Fibroblast of upper back skin (primary cell): ENCODE measurements around the gene CDC73.
"Not testable (repeated sequence)": the region's sequence is repeated elsewhere in the genome, so short reads cannot be mapped to it uniquely, and the experiment has no call there.

Source experiments
- DNase-seq: peaks from one replicate; pipeline ENCODE4 v3.0.0-alpha.2; 2013

Gene CDC73

GRCh38 chr1:193114485-193115095 is 7.2 kb upstream of the CDC73 start:
- DNase-seq, result no peak

- peak; percentile 98 for DNase-seq
Observed at GRCh38 chr1:193115629-193116227, 6.1 kb upstream of the CDC73 start.

GRCh38 chr1:193117167-193117566 is 4.7 kb upstream of the CDC73 start:
- DNase-seq, result not testable (repeated sequence)

- DNase-seq, result no peak
Observed at GRCh38 chr1:193118194-193118593, 3.6 kb upstream of the CDC73 start.

GRCh38 chr1:193118803-193119730 is 2.8 kb upstream of the CDC73 start:
- DNase-seq, result no peak

- no peak for DNase-seq
Observed at GRCh38 chr1:193120604-193121166, 1.1 kb upstream of the CDC73 start.

GRCh38 chr1:193123751-193124150 is 1.9 kb downstream of the CDC73 start:
- DNase-seq, result no peak

GRCh38 chr1:193125369-193125768 is 3.5 kb downstream of the CDC73 start:
- no peak for DNase-seq

- no peak for DNase-seq
Observed at GRCh38 chr1:193131266-193131860, 9.5 kb downstream of the CDC73 start.

- DNase-seq, result no peak
Observed at GRCh38 chr1:193140254-193140653, 18.4 kb downstream of the CDC73 start.

GRCh38 chr1:193141804-193142203 is 20.0 kb downstream of the CDC73 start:
- no peak for DNase-seq

GRCh38 chr1:193142409-193142808 is 20.6 kb downstream of the CDC73 start:
- DNase-seq, result no peak

GRCh38 chr1:193143285-193143684 is 21.5 kb downstream of the CDC73 start:
- DNase-seq, result peak; percentile 22

GRCh38 chr1:193144361-193144938 is 22.6 kb downstream of the CDC73 start:
- DNase-seq, result no peak

- DNase-seq, result no peak
Observed at GRCh38 chr1:193144999-193145398, 23.2 kb downstream of the CDC73 start.

GRCh38 chr1:193156117-193156821 is 34.4 kb downstream of the CDC73 start:
- DNase-seq, result no peak

- no peak for DNase-seq
Observed at GRCh38 chr1:193156822-193157142, 35.0 kb downstream of the CDC73 start.

- DNase-seq, result no peak
Observed at GRCh38 chr1:193157360-193157759, 35.5 kb downstream of the CDC73 start.

GRCh38 chr1:193176113-193176512 is 54.3 kb downstream of the CDC73 start:
- no peak for DNase-seq

- DNase-seq, result no peak
Observed at GRCh38 chr1:193176788-193177187, 55.0 kb downstream of the CDC73 start.

- no peak for DNase-seq
Observed at GRCh38 chr1:193179094-193179493, 57.3 kb downstream of the CDC73 start.

- DNase-seq, result no peak
Observed at GRCh38 chr1:193181536-193181935, 59.7 kb downstream of the CDC73 start.
